Vein endothelial cell (primary cell): ENCODE measurements around the gene POLD3. TPM values are rescaled to one million over a fixed set of nuclear protein-coding genes. Genes with fewer than 3 reads are reported as not detected.

Experiments
- small RNA-seq: library from RNA; depleted of rRNA; stranded (forward); fragments of <200 nt; gene quantifications from one replicate; pipeline ENCODE3, GENCODE V24; 2012
- total RNA-seq: library from RNA; depleted of rRNA; stranded (reverse); fragments of >200 nt; gene quantifications from 2 replicates; pipeline ENCODE4 v1.2.3, GENCODE V29; 2012

POLD3 gene
- total RNA-seq: 11.1 and 16.7 TPM in 2 replicates

GRCh38 chr11:74592441-74593362 lies at the start of gene POLD3:
Gene POLD3 (plus strand): TSS chr11:74592582. CDS start chr11:74592659, 77 bp downstream.

Small RNA genes lying within 50 kb of the gene (small RNA-seq; reads per million reads assigned to genes)
- gene RANP3: not detected
- not detected for gene RN7SKP297

Other genes with a start within 250 kb of the POLD3 start
- gene PGM2L1, start 194.1 kb upstream of the POLD3 start, total RNA-seq: 32.7 and 42.4 TPM in 2 replicates
- 0.33 and 1.1 TPM in 2 replicates for gene KCNE3, start 125.0 kb upstream of the POLD3 start, total RNA-seq
- gene LIPT2, start 98.9 kb upstream of the POLD3 start, total RNA-seq: 2.9 and 3.3 TPM in 2 replicates
- gene CHRDL2, start 138.8 kb downstream of the POLD3 start, total RNA-seq: not detected in 2 replicates
- 28.1 and 37.1 TPM in 2 replicates for gene RNF169, start 156.3 kb downstream of the POLD3 start, total RNA-seq